Measurements from ENCODE around the gene TBX18. TPM values are rescaled to one million over a fixed set of nuclear protein-coding genes. Genes with fewer than 3 reads are reported as not detected.

TBX18 gene
- total RNA-seq, result not detected

DNA sequence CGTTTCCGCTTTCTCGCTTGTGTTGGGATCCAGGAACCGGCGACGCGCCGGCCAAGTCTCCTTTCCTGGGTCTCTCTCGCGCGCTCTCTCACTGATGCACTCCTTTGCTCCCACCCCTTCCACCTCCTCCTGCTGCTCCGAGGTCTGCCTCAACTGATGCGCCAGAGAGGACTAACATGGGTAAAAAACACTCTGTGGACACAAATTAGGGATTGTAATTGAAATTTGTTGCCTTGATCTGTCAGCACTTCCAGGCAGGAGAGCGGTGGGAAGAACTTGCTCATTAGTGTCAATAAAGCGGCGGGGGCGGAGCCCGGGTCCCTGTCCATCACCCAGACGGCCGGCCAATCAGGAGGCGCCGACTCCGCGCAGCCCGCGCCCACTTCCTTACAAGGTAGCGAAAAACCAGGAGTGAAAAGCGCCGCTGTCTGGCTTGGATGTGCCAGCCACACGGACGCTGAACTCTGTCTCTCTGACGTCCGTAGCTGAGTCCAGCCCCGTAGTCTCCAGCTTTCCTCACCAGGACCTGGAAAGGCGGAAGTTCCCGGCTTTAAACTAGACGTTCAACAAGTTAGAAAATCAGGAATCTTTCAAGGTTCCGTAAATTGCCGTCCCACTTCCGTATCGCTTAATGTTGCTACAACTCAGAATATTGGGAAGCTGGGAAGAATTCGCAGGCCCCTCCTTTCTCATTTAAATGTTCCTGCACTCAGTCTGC lies at the start of gene TBX18:
TBX18 (minus strand) TSS at position 267 of the 718 bp plus-strand sequence. CDS start 417 bp downstream, outside the sequence.
- H3K27me3 Mint-ChIP-seq, result peaks cover 65% of the 10 kb centered on the region
- peak within 1 kb of the TSS; percentile 54 for H3K4me3 Mint-ChIP-seq
- peaks cover 4% of the 10 kb centered on the region for H3K36me3 Mint-ChIP-seq (ENCODE audit: low read depth)
- CTCF ChIA-PET, result no interaction called here
- peaks cover 11% of the 10 kb centered on the region for H3K9me3 Mint-ChIP-seq
- no peak for DNase-seq
- H3K27ac Mint-ChIP-seq, result peak within 1 kb of the TSS; percentile 71
- H3K4me1 Mint-ChIP-seq, result peaks cover 4% of the 10 kb centered on the region
- POLR2A ChIA-PET, result no interaction called here

DNA sequence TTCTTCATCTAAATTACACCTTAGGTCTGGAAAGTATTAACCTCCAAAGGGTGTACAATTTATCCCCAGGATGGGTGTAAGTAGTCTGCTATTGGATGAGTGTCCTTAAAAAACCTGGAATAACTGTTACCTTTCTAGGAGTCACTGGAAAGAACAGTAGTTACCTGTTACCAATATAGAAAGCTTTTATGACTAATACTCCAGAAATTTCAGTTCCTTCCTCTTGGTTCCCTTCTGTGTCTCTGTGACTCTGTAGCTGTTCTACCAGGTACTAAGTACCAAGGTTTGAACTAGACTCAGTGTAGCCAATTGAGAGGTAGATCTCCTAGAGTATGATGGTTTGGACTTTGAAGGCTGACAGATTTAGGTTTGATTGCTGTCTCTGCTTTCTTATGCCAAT lies 47.0 kb upstream of the TBX18 start:
- no peak for DNase-seq
- Mint-ChIP-seq H3K27me3 (no peaks in the 10 kb centered on the region), H3K9me3 (no peaks in the 10 kb centered on the region), H3K27ac (no peak overlapping the region), H3K4me1 (no peaks in the 10 kb centered on the region), H3K36me3 (ENCODE audit: low read depth) (no peaks in the 10 kb centered on the region), H3K4me3 (no peak overlapping the region)
- ChIA-PET CTCF (no interaction called here), POLR2A (no interaction called here)

GRCh38 chr6:84809455-84809854 lies 45.1 kb upstream of the TBX18 start:
- ChIA-PET POLR2A (no interaction called here), CTCF (no interaction called here)
- no peak for DNase-seq
- Mint-ChIP-seq H3K27me3 (no peaks in the 10 kb centered on the region), H3K4me3 (no peak overlapping the region), H3K27ac (no peak overlapping the region), H3K4me1 (no peaks in the 10 kb centered on the region), H3K9me3 (no peaks in the 10 kb centered on the region), H3K36me3 (ENCODE audit: low read depth) (no peaks in the 10 kb centered on the region)

GRCh38 chr6:84808491-84809061 lies 44.2 kb upstream of the TBX18 start:
- Mint-ChIP-seq H3K36me3 (ENCODE audit: low read depth) (no peaks in the 10 kb centered on the region), H3K27ac (no peak overlapping the region), H3K4me3 (no peak overlapping the region), H3K27me3 (no peaks in the 10 kb centered on the region), H3K9me3 (no peaks in the 10 kb centered on the region), H3K4me1 (no peaks in the 10 kb centered on the region)
- POLR2A ChIA-PET, result no interaction called here
- DNase-seq, result no peak
- CTCF ChIA-PET, result no interaction called here

DNA sequence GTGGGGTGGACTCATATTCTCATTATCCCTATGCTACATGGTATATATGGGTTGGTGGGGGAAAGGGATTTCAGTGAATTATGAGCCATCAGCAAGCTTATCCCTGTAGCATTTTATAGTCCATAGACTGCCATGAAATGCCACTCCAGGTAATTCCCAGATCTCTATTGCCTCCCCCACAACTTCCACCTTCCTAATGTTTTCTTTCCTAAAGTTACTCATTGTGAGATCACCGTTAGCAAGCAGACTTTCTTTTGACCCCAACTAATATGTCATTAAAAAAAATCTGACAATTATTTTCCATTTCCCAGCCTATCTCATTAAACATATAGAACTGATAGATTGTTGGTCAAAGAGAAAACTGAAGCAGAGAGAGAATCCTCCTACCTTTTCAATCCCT lies 40.7 kb upstream of the TBX18 start:
- CTCF ChIA-PET, result no interaction called here
- Mint-ChIP-seq H3K4me1 (no peaks in the 10 kb centered on the region), H3K27ac (no peak overlapping the region), H3K9me3 (no peaks in the 10 kb centered on the region), H3K27me3 (no peaks in the 10 kb centered on the region), H3K4me3 (no peak overlapping the region), H3K36me3 (ENCODE audit: low read depth) (no peaks in the 10 kb centered on the region)
- POLR2A ChIA-PET, result no interaction called here
- no peak for DNase-seq

DNA sequence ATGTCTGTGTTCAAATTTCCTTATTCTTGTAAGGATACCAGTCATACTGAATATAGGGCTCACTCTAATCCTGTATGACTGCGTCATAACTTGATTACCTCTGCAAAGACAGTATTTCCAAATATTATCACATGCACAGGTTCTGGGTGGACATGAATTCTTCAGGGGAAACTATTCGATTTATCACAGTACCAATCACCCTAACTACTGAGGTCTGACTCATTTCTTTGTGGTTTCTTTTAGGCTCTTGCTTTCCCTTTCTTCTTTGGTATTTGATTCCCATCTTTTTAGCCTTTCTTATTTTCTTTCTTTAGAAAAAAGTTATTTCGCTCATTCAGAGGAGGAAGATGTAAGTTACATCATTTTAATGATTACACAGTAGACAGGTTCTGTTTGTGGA lies 40.3 kb upstream of the TBX18 start:
- Mint-ChIP-seq H3K27me3 (no peaks in the 10 kb centered on the region), H3K4me1 (no peaks in the 10 kb centered on the region), H3K9me3 (no peaks in the 10 kb centered on the region), H3K36me3 (ENCODE audit: low read depth) (no peaks in the 10 kb centered on the region), H3K4me3 (no peak overlapping the region), H3K27ac (no peak overlapping the region)
- DNase-seq, result no peak
- POLR2A ChIA-PET, result no interaction called here
- CTCF ChIA-PET, result no interaction called here

DNA sequence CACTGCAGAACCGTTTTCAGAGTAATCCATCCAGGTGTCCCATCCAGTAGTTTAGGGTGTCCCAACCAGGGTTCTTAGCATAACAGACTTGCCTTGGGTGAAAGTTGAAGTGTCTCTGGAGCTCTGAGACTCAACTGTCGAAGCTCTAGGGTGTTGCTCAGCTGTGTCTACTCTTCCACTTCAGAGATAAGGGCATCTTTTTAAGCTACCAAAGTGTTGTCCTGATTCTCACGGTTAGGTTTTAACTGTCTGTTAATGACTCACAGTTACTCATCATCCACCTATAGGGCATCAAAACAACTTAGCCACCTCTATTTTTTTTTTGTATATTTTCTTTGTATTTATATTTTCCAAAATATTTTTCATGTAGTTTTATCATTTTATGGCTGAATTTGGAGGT lies 36.9 kb upstream of the TBX18 start:
- DNase-seq, result no peak
- Mint-ChIP-seq H3K27me3 (no peaks in the 10 kb centered on the region), H3K27ac (no peak overlapping the region), H3K4me3 (no peak overlapping the region), H3K9me3 (no peaks in the 10 kb centered on the region), H3K36me3 (ENCODE audit: low read depth) (no peaks in the 10 kb centered on the region), H3K4me1 (no peaks in the 10 kb centered on the region)
- ChIA-PET POLR2A (no interaction called here), CTCF (no interaction called here)

GRCh38 chr6:84798257-84798656 lies 33.9 kb upstream of the TBX18 start:
- H3K36me3 Mint-ChIP-seq (ENCODE audit: low read depth), result no peaks in the 10 kb centered on the region
- H3K4me3 Mint-ChIP-seq, result no peak overlapping the region
- H3K9me3 Mint-ChIP-seq, result no peaks in the 10 kb centered on the region
- no peaks in the 10 kb centered on the region for H3K27me3 Mint-ChIP-seq
- DNase-seq, result no peak
- ChIA-PET CTCF (no interaction called here), POLR2A (no interaction called here)
- H3K4me1 Mint-ChIP-seq, result no peaks in the 10 kb centered on the region
- H3K27ac Mint-ChIP-seq, result no peak overlapping the region

DNA sequence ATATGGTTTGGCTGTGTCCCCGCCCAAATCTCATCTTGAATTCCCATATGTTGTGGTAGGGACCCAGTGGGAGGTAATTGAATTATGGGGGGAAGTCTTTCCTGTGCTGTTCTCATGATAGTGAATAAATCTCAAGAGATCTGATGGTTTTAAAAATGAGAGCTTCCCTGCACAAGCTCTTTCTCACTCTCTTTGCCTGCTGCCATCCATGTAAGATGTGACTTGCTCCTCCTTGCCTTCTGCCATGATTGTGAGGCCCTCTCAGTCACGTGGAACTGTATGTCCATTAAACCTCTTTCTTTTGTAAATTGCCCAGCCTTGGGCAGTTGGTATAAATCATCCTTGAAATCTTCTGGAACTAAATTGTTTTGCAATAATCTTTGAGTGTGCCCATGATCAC lies 31.9 kb upstream of the TBX18 start:
- no peaks in the 10 kb centered on the region for H3K27me3 Mint-ChIP-seq
- no peak for DNase-seq
- ChIA-PET POLR2A (no interaction called here), CTCF (no interaction called here)
- no peaks in the 10 kb centered on the region for H3K4me1 Mint-ChIP-seq
- H3K9me3 Mint-ChIP-seq, result no peaks in the 10 kb centered on the region
- H3K36me3 Mint-ChIP-seq (ENCODE audit: low read depth), result no peaks in the 10 kb centered on the region
- no peak overlapping the region for H3K27ac Mint-ChIP-seq
- H3K4me3 Mint-ChIP-seq, result no peak overlapping the region

DNA sequence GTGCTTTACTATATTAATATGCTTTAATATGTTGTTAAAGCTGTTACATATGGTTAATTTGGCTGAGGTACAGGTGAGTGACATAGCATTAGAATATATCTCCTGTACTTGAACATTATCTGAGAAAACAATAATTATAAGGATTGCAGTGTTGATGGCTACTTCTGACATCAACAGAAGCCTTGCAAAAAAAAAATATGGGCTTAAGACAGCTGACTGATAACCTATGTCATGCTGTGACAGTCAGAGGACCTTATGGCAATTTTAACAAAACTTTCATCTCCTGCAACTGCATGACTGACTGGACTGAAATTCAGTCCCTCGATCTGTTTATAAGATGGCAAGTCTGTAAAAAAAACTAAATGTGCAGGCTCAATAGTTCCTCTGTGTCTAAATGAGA lies 27.5 kb upstream of the TBX18 start:
- Mint-ChIP-seq H3K27ac (no peak overlapping the region), H3K4me1 (no peaks in the 10 kb centered on the region), H3K36me3 (ENCODE audit: low read depth) (no peaks in the 10 kb centered on the region), H3K27me3 (no peaks in the 10 kb centered on the region), H3K4me3 (no peak overlapping the region), H3K9me3 (no peaks in the 10 kb centered on the region)
- DNase-seq, result no peak
- ChIA-PET CTCF (no interaction called here), POLR2A (no interaction called here)

DNA sequence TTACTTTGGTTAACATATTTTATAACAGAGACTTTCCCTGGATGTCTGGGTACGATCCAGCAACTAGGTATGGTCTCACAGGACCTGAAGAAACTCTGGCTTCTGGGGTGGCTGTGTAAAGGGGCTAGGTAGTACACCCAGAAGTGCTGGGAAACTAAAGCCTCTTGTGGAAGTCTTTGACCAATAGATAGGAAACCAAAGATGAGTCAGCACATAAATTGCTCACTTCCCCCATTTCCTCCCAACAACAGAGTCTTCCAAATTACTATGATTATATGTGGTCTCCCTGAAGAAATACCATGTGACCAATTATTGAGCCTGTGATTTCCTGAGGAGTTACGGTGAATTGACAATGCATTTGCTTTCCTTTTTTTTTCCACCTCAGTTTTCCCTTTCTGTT lies 26.8 kb upstream of the TBX18 start:
- CTCF ChIA-PET, result no interaction called here
- POLR2A ChIA-PET, result no interaction called here
- Mint-ChIP-seq H3K27ac (no peak overlapping the region), H3K4me1 (no peaks in the 10 kb centered on the region), H3K36me3 (ENCODE audit: low read depth) (no peaks in the 10 kb centered on the region), H3K27me3 (no peaks in the 10 kb centered on the region), H3K4me3 (no peak overlapping the region), H3K9me3 (no peaks in the 10 kb centered on the region)
- no peak for DNase-seq

GRCh38 chr6:84789170-84789569 lies 24.8 kb upstream of the TBX18 start:
- ChIA-PET CTCF (no interaction called here), POLR2A (no interaction called here)
- H3K9me3 Mint-ChIP-seq, result no peaks in the 10 kb centered on the region
- no peak overlapping the region for H3K27ac Mint-ChIP-seq
- H3K36me3 Mint-ChIP-seq (ENCODE audit: low read depth), result no peaks in the 10 kb centered on the region
- no peak for DNase-seq
- no peaks in the 10 kb centered on the region for H3K4me1 Mint-ChIP-seq
- no peak overlapping the region for H3K4me3 Mint-ChIP-seq
- H3K27me3 Mint-ChIP-seq, result no peaks in the 10 kb centered on the region

DNA sequence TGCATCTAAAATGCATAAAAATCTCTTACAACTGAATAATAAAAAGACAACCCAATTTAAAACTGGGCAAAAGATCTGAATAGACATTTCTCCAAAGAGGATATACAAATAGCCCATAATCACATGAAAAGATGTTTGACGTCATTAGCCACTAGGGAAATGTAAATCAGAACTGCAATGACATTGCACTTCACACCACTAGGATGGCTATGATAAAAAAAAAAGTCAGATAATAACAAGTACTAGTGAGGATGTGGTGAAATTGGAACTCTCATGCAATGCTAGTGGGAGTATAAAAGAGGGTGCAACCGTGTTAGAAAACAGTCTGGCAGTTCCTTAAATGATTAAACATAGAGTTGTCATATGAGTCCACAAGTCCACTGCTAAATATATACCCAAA lies 24.3 kb upstream of the TBX18 start:
- Mint-ChIP-seq H3K4me3 (no peak overlapping the region), H3K4me1 (no peaks in the 10 kb centered on the region), H3K9me3 (no peaks in the 10 kb centered on the region), H3K27me3 (no peaks in the 10 kb centered on the region), H3K27ac (no peak overlapping the region), H3K36me3 (ENCODE audit: low read depth) (no peaks in the 10 kb centered on the region)
- no peak for DNase-seq
- POLR2A ChIA-PET, result no interaction called here
- CTCF ChIA-PET, result no interaction called here

DNA sequence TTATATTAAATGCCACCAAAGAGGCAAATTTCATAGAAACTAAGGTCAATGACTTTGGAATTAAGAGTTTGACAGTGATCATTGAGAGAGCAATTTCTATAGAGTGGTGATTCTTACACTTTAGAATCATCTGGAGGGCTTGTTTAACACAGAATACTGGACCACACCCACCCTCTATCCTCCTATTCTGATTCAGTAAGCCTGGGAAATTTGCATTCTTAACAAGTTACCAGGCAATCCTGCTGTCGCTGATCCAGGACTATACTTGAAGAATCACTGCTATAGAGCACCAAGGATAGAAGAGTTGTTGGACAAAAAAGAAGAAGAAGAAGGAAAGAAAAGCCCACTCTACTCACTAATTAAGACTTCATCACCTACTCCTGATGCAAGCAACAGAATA lies 21.3 kb upstream of the TBX18 start:
- Mint-ChIP-seq H3K27ac (no peak overlapping the region), H3K36me3 (ENCODE audit: low read depth) (no peaks in the 10 kb centered on the region), H3K4me1 (no peaks in the 10 kb centered on the region), H3K4me3 (no peak overlapping the region), H3K9me3 (no peaks in the 10 kb centered on the region), H3K27me3 (no peaks in the 10 kb centered on the region)
- ChIA-PET CTCF (no interaction called here), POLR2A (no interaction called here)
- DNase-seq, result no peak
